GM12801 (cell line): ENCODE results near the gene MAML3.

Experiments
- CTCF ChIP-seq: IDR thresholded peaks from one replicate; pipeline ENCODE4 v1.5.1; 2011; ENCODE audit warnings: control low read depth; ENCODE audit not compliant: insufficient read length; ENCODE audit errors: extremely low read depth

MAML3 gene

GRCh38 chr4:140109292-140109691 lies 44.7 kb downstream of the MAML3 start:
- TF ChIP-seq CTCF = no peak

- no peak for TF ChIP-seq CTCF
These were observed 45.2 kb downstream of the MAML3 start for GRCh38 chr4:140108713-140109230.

- no peak for TF ChIP-seq CTCF
These were observed 45.7 kb downstream of the MAML3 start for GRCh38 chr4:140108243-140108642.

- no peak for TF ChIP-seq CTCF
These were observed 47.6 kb downstream of the MAML3 start for GRCh38 chr4:140106289-140106844.

GRCh38 chr4:140105436-140105835 lies 48.5 kb downstream of the MAML3 start:
- no peak for TF ChIP-seq CTCF

GRCh38 chr4:140103676-140104075 lies 50.3 kb downstream of the MAML3 start:
- no peak for TF ChIP-seq CTCF

GRCh38 chr4:140102421-140102820 lies 51.6 kb downstream of the MAML3 start:
- TF ChIP-seq CTCF = no peak
